ENCODE measurements around the gene RRM2.

Gene RRM2

GRCh38 chr2:10078001-10078400 is 44.5 kb upstream of the RRM2 start:
- 83% methylated on average over 4 of the region's 7 CpGs for whole genome bisulfite sequencing (ENCODE audit: insufficient coverage)
- ChIA-PET CTCF (interaction anchor here (1.1 to 14.4 kb wide), 3 partner anchors 12 to 20 kb away, joined by 4 to 130 read pairs (median 23); no protein-coding TSS in a partner anchor), POLR2A (no interaction called here)

GRCh38 chr2:10078704-10079265 is 43.8 kb upstream of the RRM2 start:
- peaks cover 2 to 96% (median 41%) of the 10 kb centered on the region in 5 experiments for H3K27me3 ChIP-seq (replicated peaks in 2 of 5; ENCODE audit: control insufficient read depth in 4 of 5, insufficient read depth in 5 of 5, low read length in 4 of 5)
- H3K4me3 ChIP-seq (ENCODE audit: control insufficient read depth in 1 of 7, extremely low read depth in 1 of 7, insufficient read depth in 4 of 7, low read depth in 2 of 7, low read length in 6 of 7): peak overlapping the region in 2 of 7 experiments; percentile 60 to 63
- ChIA-PET POLR2A (no interaction called here), CTCF (interaction anchor here (1.1 to 14.4 kb wide), 5 partner anchors 11 to 46 kb away, joined by 3 to 130 read pairs (median 4); no protein-coding TSS in a partner anchor)
- no peaks in the 10 kb centered on the region for H3K9me3 ChIP-seq (ENCODE audit: control extremely low read depth in 1 of 5, control insufficient read depth in 4 of 5, insufficient read depth in 2 of 5, low read depth in 1 of 5, low read length in 4 of 5)
- peaks cover 2 to 20% (median 19%) of the 10 kb centered on the region in 4 experiments for H3K4me1 ChIP-seq (ENCODE audit: control extremely low read depth in 1 of 4, control insufficient read depth in 4 of 4, insufficient read depth in 4 of 4, low read length in 3 of 4)
- 30% methylated on average over 11 of the region's 12 CpGs for WGBS (ENCODE audit: insufficient coverage)
- H3K36me3 ChIP-seq (ENCODE audit: control insufficient read depth in 4 of 4, insufficient read depth in 4 of 4, low read length in 3 of 4): no peaks in the 10 kb centered on the region
- no peak for DNase-seq
- no peak overlapping the region for H3K27ac ChIP-seq (ENCODE audit: insufficient read depth in 1 of 2, low read depth in 1 of 2, low read length in 2 of 2, poor library complexity in 1 of 2, severe bottlenecking in 2 of 2)

More at GRCh38 chr2:10078001-10078400, 44.5 kb upstream of the RRM2 start:
- Histone ChIP-seq H3K27ac (ENCODE audit: insufficient read depth in 1 of 2, low read depth in 1 of 2, low read length in 2 of 2, poor library complexity in 1 of 2, severe bottlenecking in 2 of 2) (no peak overlapping the region), H3K4me3 (ENCODE audit: control insufficient read depth in 1 of 7, extremely low read depth in 1 of 7, insufficient read depth in 4 of 7, low read depth in 2 of 7, low read length in 6 of 7) (no peak overlapping the region), H3K4me1 (ENCODE audit: control extremely low read depth in 1 of 4, control insufficient read depth in 4 of 4, insufficient read depth in 4 of 4, low read length in 3 of 4) (peaks cover 2 to 20% (median 19%) of the 10 kb centered on the region in 4 experiments), H3K9me3 (ENCODE audit: control extremely low read depth in 1 of 5, control insufficient read depth in 4 of 5, insufficient read depth in 2 of 5, low read depth in 1 of 5, low read length in 4 of 5) (no peaks in the 10 kb centered on the region), H3K36me3 (ENCODE audit: control insufficient read depth in 4 of 4, insufficient read depth in 4 of 4, low read length in 3 of 4) (no peaks in the 10 kb centered on the region), H3K27me3 (replicated peaks in 2 of 5; ENCODE audit: control insufficient read depth in 4 of 5, insufficient read depth in 5 of 5, low read length in 4 of 5) (peaks cover 2 to 96% (median 34%) of the 10 kb centered on the region in 5 experiments)
- no peak for DNase-seq

DNA sequence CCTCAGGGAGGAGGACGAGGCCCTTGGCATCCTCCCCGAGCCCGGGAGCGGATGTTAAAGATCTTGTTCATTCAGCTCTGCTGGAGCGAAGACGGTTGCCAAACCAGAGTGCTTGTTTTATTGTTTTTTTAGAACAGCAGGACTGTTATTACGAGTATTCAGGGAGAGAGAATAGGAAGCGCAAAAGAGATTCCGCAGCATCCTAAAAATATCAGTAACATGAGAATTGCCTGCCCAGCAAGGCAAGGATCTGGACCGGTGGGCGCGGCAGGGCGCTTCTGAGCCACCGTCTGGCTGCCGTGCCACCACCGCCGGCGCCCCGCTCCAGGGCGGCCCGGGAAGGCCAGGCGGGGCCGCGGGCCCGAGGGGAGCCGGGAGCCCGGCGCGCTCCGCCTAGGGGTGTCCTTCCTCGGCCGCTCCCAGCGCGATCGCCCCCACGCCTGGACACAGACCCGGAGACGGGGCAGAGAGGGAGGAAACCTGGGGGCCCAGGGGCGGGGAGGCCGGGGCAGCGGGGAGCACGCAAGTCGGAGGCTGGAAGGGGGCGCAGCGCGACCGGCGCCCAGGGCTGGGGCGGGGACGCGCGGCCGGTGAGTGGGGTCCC is 43.2 kb upstream of the RRM2 start:
- H3K27ac ChIP-seq (ENCODE audit: insufficient read depth in 1 of 2, low read depth in 1 of 2, low read length in 2 of 2, poor library complexity in 1 of 2, severe bottlenecking in 2 of 2): no peak overlapping the region
- WGBS (ENCODE audit: insufficient coverage): 2% methylated on average over 30 of the region's 53 CpGs
- POLR2A ChIA-PET: no interaction called here

GRCh38 chr2:10079870-10080535 is 42.5 kb upstream of the RRM2 start, which contains the start of gene CYS1:
Gene CYS1, minus strand, starts transcription at chr2:10080411. Its CDS starts 188 bp downstream, at chr2:10080223.
- peak within 1 kb of the TSS in 6 of 7 experiments; percentile 19 to 63 (median 42) for H3K4me3 ChIP-seq (ENCODE audit: control insufficient read depth in 1 of 7, extremely low read depth in 1 of 7, insufficient read depth in 4 of 7, low read depth in 2 of 7, low read length in 6 of 7)
- H3K36me3 ChIP-seq (ENCODE audit: control insufficient read depth in 4 of 4, insufficient read depth in 4 of 4, low read length in 3 of 4): no peaks in the 10 kb centered on the region
- ChIA-PET CTCF (interaction anchor here (1.0 to 14.4 kb wide), 2 partner anchors 10 to 60 kb away, joined by 3 to 130 read pairs; no protein-coding TSS in a partner anchor), POLR2A (no interaction called here)
- peaks cover 2 to 96% (median 48%) of the 10 kb centered on the region in 5 experiments for H3K27me3 ChIP-seq (replicated peaks in 2 of 5; ENCODE audit: control insufficient read depth in 4 of 5, insufficient read depth in 5 of 5, low read length in 4 of 5)
- peak in 1 of 3 donors; percentile 29 for DNase-seq
- under 1% methylated on average over 55 of the region's 98 CpGs for WGBS (ENCODE audit: insufficient coverage)
- no peaks in the 10 kb centered on the region for H3K9me3 ChIP-seq (ENCODE audit: control extremely low read depth in 1 of 5, control insufficient read depth in 4 of 5, insufficient read depth in 2 of 5, low read depth in 1 of 5, low read length in 4 of 5)
- H3K4me1 ChIP-seq (ENCODE audit: control extremely low read depth in 1 of 4, control insufficient read depth in 4 of 4, insufficient read depth in 4 of 4, low read length in 3 of 4): peaks cover 2 to 20% (median 19%) of the 10 kb centered on the region in 4 experiments
- no peak within 1 kb of the TSS for H3K27ac ChIP-seq (ENCODE audit: insufficient read depth in 1 of 2, low read depth in 1 of 2, low read length in 2 of 2, poor library complexity in 1 of 2, severe bottlenecking in 2 of 2)

More for the DNA sequence above, 43.2 kb upstream of the RRM2 start:
- H3K9me3 ChIP-seq (ENCODE audit: control extremely low read depth in 1 of 5, control insufficient read depth in 4 of 5, insufficient read depth in 2 of 5, low read depth in 1 of 5, low read length in 4 of 5): no peaks in the 10 kb centered on the region
- peak overlapping the region in 5 of 7 experiments; percentile 30 to 63 (median 53) for H3K4me3 ChIP-seq (ENCODE audit: control insufficient read depth in 1 of 7, extremely low read depth in 1 of 7, insufficient read depth in 4 of 7, low read depth in 2 of 7, low read length in 6 of 7)
- H3K36me3 ChIP-seq (ENCODE audit: control insufficient read depth in 4 of 4, insufficient read depth in 4 of 4, low read length in 3 of 4): no peaks in the 10 kb centered on the region
- DNase-seq: peak in 2 of 3 donors; percentile 25 to 43
- CTCF ChIA-PET: interaction anchor here (1.1 to 14.4 kb wide), 5 partner anchors 10 to 46 kb away, joined by 3 to 130 read pairs (median 4); no protein-coding TSS in a partner anchor
- peaks cover 2 to 96% (median 44%) of the 10 kb centered on the region in 5 experiments for H3K27me3 ChIP-seq (replicated peaks in 2 of 5; ENCODE audit: control insufficient read depth in 4 of 5, insufficient read depth in 5 of 5, low read length in 4 of 5)
- H3K4me1 ChIP-seq (ENCODE audit: control extremely low read depth in 1 of 4, control insufficient read depth in 4 of 4, insufficient read depth in 4 of 4, low read length in 3 of 4): peaks cover 2 to 20% (median 19%) of the 10 kb centered on the region in 4 experiments

GRCh38 chr2:10080536-10081304 is 41.8 kb upstream of the RRM2 start:
- POLR2A ChIA-PET: no interaction called here
- CTCF ChIA-PET: interaction anchor here (1.0 kb wide), 1 partner anchor 60 kb away, joined by 3 read pairs; no protein-coding TSS in a partner anchor
- no peaks in the 10 kb centered on the region for H3K9me3 ChIP-seq (ENCODE audit: control extremely low read depth in 1 of 5, control insufficient read depth in 4 of 5, insufficient read depth in 2 of 5, low read depth in 1 of 5, low read length in 4 of 5)
- H3K4me3 ChIP-seq (ENCODE audit: control insufficient read depth in 1 of 7, extremely low read depth in 1 of 7, insufficient read depth in 4 of 7, low read depth in 2 of 7, low read length in 6 of 7): peak overlapping the region in 5 of 7 experiments; percentile 19 to 60 (median 45)
- H3K27ac ChIP-seq (ENCODE audit: insufficient read depth in 1 of 2, low read depth in 1 of 2, low read length in 2 of 2, poor library complexity in 1 of 2, severe bottlenecking in 2 of 2): no peak overlapping the region
- peaks cover 2 to 20% (median 19%) of the 10 kb centered on the region in 4 experiments for H3K4me1 ChIP-seq (ENCODE audit: control extremely low read depth in 1 of 4, control insufficient read depth in 4 of 4, insufficient read depth in 4 of 4, low read length in 3 of 4)
- no peaks in the 10 kb centered on the region for H3K36me3 ChIP-seq (ENCODE audit: control insufficient read depth in 4 of 4, insufficient read depth in 4 of 4, low read length in 3 of 4)
- peak; percentile 28 to 67 (median 60) for DNase-seq
- peaks cover 2 to 96% (median 42%) of the 10 kb centered on the region in 5 experiments for H3K27me3 ChIP-seq (replicated peaks in 2 of 5; ENCODE audit: control insufficient read depth in 4 of 5, insufficient read depth in 5 of 5, low read length in 4 of 5)
- WGBS (ENCODE audit: insufficient coverage): under 1% methylated on average over 28 of the region's 45 CpGs

GRCh38 chr2:10083046-10083445 is 39.5 kb upstream of the RRM2 start:
- H3K4me3 ChIP-seq (ENCODE audit: control insufficient read depth in 1 of 7, extremely low read depth in 1 of 7, insufficient read depth in 4 of 7, low read depth in 2 of 7, low read length in 6 of 7): no peak overlapping the region
- no peaks in the 10 kb centered on the region for H3K36me3 ChIP-seq (ENCODE audit: control insufficient read depth in 4 of 4, insufficient read depth in 4 of 4, low read length in 3 of 4)
- peaks cover 2 to 20% (median 19%) of the 10 kb centered on the region in 4 experiments for H3K4me1 ChIP-seq (ENCODE audit: control extremely low read depth in 1 of 4, control insufficient read depth in 4 of 4, insufficient read depth in 4 of 4, low read length in 3 of 4)
- ChIA-PET CTCF (interaction anchor here (1.2 to 5.0 kb wide), 5 partner anchors 8 to 15 kb away, joined by 3 to 43 read pairs (median 6); no protein-coding TSS in a partner anchor), POLR2A (no interaction called here)
- peaks cover 2 to 79% (median 34%) of the 10 kb centered on the region in 5 experiments for H3K27me3 ChIP-seq (replicated peaks in 2 of 5; ENCODE audit: control insufficient read depth in 4 of 5, insufficient read depth in 5 of 5, low read length in 4 of 5)
- H3K9me3 ChIP-seq (ENCODE audit: control extremely low read depth in 1 of 5, control insufficient read depth in 4 of 5, insufficient read depth in 2 of 5, low read depth in 1 of 5, low read length in 4 of 5): no peaks in the 10 kb centered on the region
- H3K27ac ChIP-seq (ENCODE audit: insufficient read depth in 1 of 2, low read depth in 1 of 2, low read length in 2 of 2, poor library complexity in 1 of 2, severe bottlenecking in 2 of 2): no peak overlapping the region
- 93% methylated on average over 3 of the region's 5 CpGs for WGBS (ENCODE audit: insufficient coverage)
- DNase-seq: no peak

Data from common myeloid progenitor, CD34-positive (primary cell).